ENCODE measurements around the gene DTNBP1. TPM values are rescaled to one million over a fixed set of nuclear protein-coding genes. Genes with fewer than 3 reads are reported as not detected.

The DTNBP1 gene
- total and polyA plus RNA-seq, 2 of the 8 experiments (the other 6 are each of a cell fraction or from before 2014, with no cell fraction given), result 13.5 to 22.1 TPM

DNA sequence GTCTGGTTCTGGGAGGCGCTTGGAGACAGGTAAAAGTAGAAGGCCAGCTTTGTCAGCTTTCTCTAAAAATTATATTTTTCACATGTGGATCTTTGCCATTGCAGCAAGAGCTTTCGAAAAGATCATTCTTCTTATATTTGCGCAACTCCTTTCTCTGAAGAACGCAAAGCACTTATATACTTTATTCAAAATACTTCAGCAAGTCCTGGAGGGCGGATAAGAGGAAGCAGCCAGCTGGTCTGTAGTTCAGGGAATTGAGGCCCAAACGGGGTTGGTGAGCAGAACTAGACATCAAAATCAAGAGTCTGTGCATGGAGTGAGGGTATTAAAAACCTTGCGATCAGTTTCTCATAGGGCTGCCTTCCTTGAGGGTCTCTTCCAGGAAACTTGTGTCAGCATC lies 182.3 kb downstream of the DTNBP1 start:
- Histone ChIP-seq H3K4ac (replicated peaks; ENCODE audit: insufficient read length, low read depth, low read length) (no peak overlapping the region), H4K5ac (ENCODE audit: insufficient read length, low read depth, low read length) (no peak overlapping the region), H2AK5ac (ENCODE audit: low read depth, low read length) (no peak overlapping the region), H2AFZ (ENCODE audit: low read length) (no peak overlapping the region), H3K23me2 (ENCODE audit: low read depth, low read length) (peaks cover 2% of the 10 kb centered on the region; the same call in 1 of the 2 replicates), H4K8ac (ENCODE audit: extremely low read depth, insufficient read depth, low read length) (no peak overlapping the region), H3K9me3 (ENCODE audit: insufficient read depth in 2 of 2, low read depth in 1 of 2, low read length in 1 of 2) (no peaks in the 10 kb centered on the region), H3K9ac (replicated peaks in 1 of 4; ENCODE audit: extremely low read depth in 1 of 4, low read depth in 3 of 4, low read length in 3 of 4) (no peak overlapping the region), H2BK15ac (ENCODE audit: low read length) (no peak overlapping the region), H3K14ac (ENCODE audit: insufficient read length) (no peak overlapping the region), H2BK20ac (ENCODE audit: low read length) (no peak overlapping the region), H3K27ac (ENCODE audit: low read depth, low read length) (no peak overlapping the region), H3K27me3 (replicated peaks in 1 of 4; ENCODE audit: control insufficient read depth in 3 of 4, extremely low read depth in 1 of 4, insufficient read depth in 3 of 4, low read length in 3 of 4) (no peaks in the 10 kb centered on the region), H4K20me1 (replicated peaks in 1 of 2; ENCODE audit: control insufficient read depth in 1 of 2, insufficient read depth in 2 of 2, low read length in 2 of 2) (peaks cover 34 to 57% of the 10 kb centered on the region in 2 experiments), H3K4me3 (ENCODE audit: extremely low read depth in 1 of 4, insufficient read depth in 2 of 4, low read depth in 3 of 4, low read length in 4 of 4) (no peak overlapping the region), H3K36me3 (ENCODE audit: control insufficient read depth in 2 of 4, insufficient read depth in 4 of 4, low read length in 3 of 4) (peaks cover under 1 to 11% (median 1%) of the 10 kb centered on the region in 4 experiments; a peak in 6 of 8 replicates), H3K4me1 (replicated peaks in 1 of 4; ENCODE audit: control insufficient read depth in 3 of 4, insufficient read depth in 4 of 4, low read length in 3 of 4) (peaks cover 0 to 31% (median 11%) of the 10 kb centered on the region in 4 experiments; a peak in 5 of 7 replicates), H3K4me2 (ENCODE audit: insufficient read depth in 1 of 2, low read depth in 2 of 2, low read length in 2 of 2) (no peak overlapping the region), H2BK5ac (ENCODE audit: low read depth, low read length) (no peak overlapping the region), H2BK120ac (replicated peaks; ENCODE audit: low read depth, low read length) (no peak overlapping the region), H3K79me1 (ENCODE audit: low read depth, low read length) (peaks cover 4% of the 10 kb centered on the region; the same call in 1 of the 2 replicates), H2BK12ac (ENCODE audit: low read depth, low read length) (no peak overlapping the region), H3K56ac (replicated peaks; ENCODE audit: insufficient read length, low read depth, low read length) (no peak overlapping the region), H3K23ac (ENCODE audit: insufficient read length) (no peak overlapping the region), H4K91ac (replicated peaks; ENCODE audit: insufficient read length, low read length) (no peak overlapping the region), H3K79me2 (ENCODE audit: control insufficient read depth in 1 of 2, insufficient read depth in 2 of 2, low read length in 2 of 2) (peaks cover 12 to 100% of the 10 kb centered on the region in 2 experiments; a peak in 3 of 4 replicates), H3K18ac (ENCODE audit: extremely low read depth, low read length) (no peak overlapping the region)
- DNase-seq (ENCODE audit: low read depth in 1 of 2, low spot score in 2 of 2) (no peak), FAIRE-seq (no peak)
- CTCF ChIA-PET (ENCODE audit: partially characterized antibody), result interaction anchor here (1.1 to 1.4 kb wide), 2 partner anchors 12 to 31 kb away, joined by 3 read pairs; no protein-coding TSS in a partner anchor
- POLR2A ChIA-PET (ENCODE audit: partially characterized antibody), result interaction anchor here (1.1 to 1.2 kb wide), 2 partner anchors 9 to 21 kb away, joined by 3 read pairs; no protein-coding TSS in a partner anchor
- WGBS, 2 experiments (ENCODE audit: extremely low coverage in 1 of 2, insufficient coverage in 1 of 2, insufficient read length in 1 of 2, insufficient replicate concordance in 2 of 2, low coverage in 1 of 2, low lambda C conversion rate in 2 of 2, missing lambda C conversion rate in 1 of 2), result 76% methylated on average over 7 of the region's 7 CpGs; no CpG with 5 or more reads in 1 of the 2 experiments
